ENCODE data around the gene TAGLN.
"Not testable (repeated sequence)": the region's sequence is repeated elsewhere in the genome, so short reads cannot be mapped to it uniquely, and the experiment has no call there.

GRCh38 chr11:117183178-117183577, 16.0 kb upstream of the TAGLN start:
- not testable (repeated sequence) for TF ChIP-seq SUZ12, ELF4 (IDR thresholded peaks at IDR 0.05)
